ENCODE data around the gene SPACDR.

SPACDR gene

GRCh38 chr7:100407285-100408180 lies 56.5 kb downstream of the SPACDR start:
- no peak for DNase-seq

DNA sequence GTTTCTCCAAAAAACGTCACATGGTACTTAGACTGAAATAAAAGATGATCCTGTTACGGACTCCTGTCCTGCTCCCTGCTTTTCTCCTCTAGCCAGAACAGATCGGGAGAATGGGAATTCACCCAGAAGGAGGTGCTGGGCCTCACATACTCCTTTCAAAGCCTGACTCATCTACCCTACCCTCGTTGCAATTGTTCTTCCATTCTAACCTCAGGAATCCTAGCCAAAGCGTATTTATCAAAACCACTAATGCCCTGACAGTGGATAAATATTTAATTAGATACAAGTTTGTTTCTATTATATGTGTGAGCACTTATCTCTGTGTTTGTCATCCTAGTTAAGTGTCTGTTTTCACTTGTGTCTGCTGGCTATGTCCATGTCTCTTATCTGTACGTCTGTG lies 57.3 kb downstream of the SPACDR start:
- no peak for DNase-seq
